Right atrium auricular region (tissue), 2 donors: ENCODE results near the gene NDUFB5. TPM values are rescaled to one million over a fixed set of nuclear protein-coding genes. Genes with fewer than 3 reads are reported as not detected.

Experiments used
- DNase-seq: peaks from one replicate; pipeline ENCODE4 v3.0.0-alpha.2; 2019; ENCODE audit warnings: low spot score
- H3K27ac ChIP-seq, 2 donors: fragments of 200-600 bp; sonication (generic); 1 replicate in 1 of 2; 2 replicates in 1 of 2; pipeline ENCODE4 v1.5.1; 2016 to 2019
- H3K27me3 ChIP-seq, 2 donors: fragments of 200-600 bp; sonication (generic); one replicate each; pipeline versions ENCODE4 v1.5.1 to v1.6.0; 2017 to 2019
- H3K36me3 ChIP-seq: fragments of 200-600 bp; sonication (generic); one replicate; pipeline ENCODE4 v1.5.1; 2016
- H3K4me1 ChIP-seq, 2 donors: fragments of 200-600 bp; sonication (generic); one replicate each; pipeline versions ENCODE4 v1.5.1 to v1.6.0; 2017 to 2019
- H3K4me3 ChIP-seq, 2 donors: fragments of 200-600 bp; sonication (generic); 1 replicate in 1 of 2; 2 replicates in 1 of 2; pipeline ENCODE4 v1.5.1; 2017 to 2019; ENCODE audit warnings: mild to moderate bottlenecking in 1 of 2, moderate library complexity in 1 of 2
- H3K9me3 ChIP-seq, 2 donors: fragments of 200-600 bp; sonication (generic); one replicate each; pipeline ENCODE4 v1.5.1; 2019
- CTCF ChIP-seq, 2 donors: fragments of 200-600 bp; sonication (generic); IDR thresholded peaks; one replicate each; pipeline ENCODE4 v1.5.1; 2019; ENCODE audit warnings: antibody characterized with exemption in 2 of 2
- total RNA-seq, 2 donors: library from RNA; depleted of rRNA; stranded (reverse); fragments of >200 nt; gene quantifications; one replicate each; pipeline ENCODE4 v1.1.0, GENCODE V29; 2016

Gene NDUFB5
- total RNA-seq, 2 donors from 2014 or later: 142 to 304 TPM

GRCh38 chr3:179565496-179565895, 39.1 kb upstream of the NDUFB5 start:
- Histone ChIP-seq H3K27me3 (no peaks in the 10 kb centered on the region), H3K36me3 (peaks cover 8% of the 10 kb centered on the region), H3K9me3 (no peaks in the 10 kb centered on the region), H3K27ac (no peak overlapping the region), H3K4me3 (no peak overlapping the region), H3K4me1 (peaks cover 0 to 16% of the 10 kb centered on the region in 2 donors)
- DNase-seq: no peak
- TF ChIP-seq CTCF (IDR thresholded peaks at IDR 0.05): no peak

GRCh38 chr3:179580992-179581391, 23.6 kb upstream of the NDUFB5 start:
- Histone ChIP-seq H3K4me3 (no peak overlapping the region), H3K27me3 (no peaks in the 10 kb centered on the region), H3K27ac (no peak overlapping the region), H3K36me3 (peaks cover 57% of the 10 kb centered on the region), H3K4me1 (no peaks in the 10 kb centered on the region), H3K9me3 (no peaks in the 10 kb centered on the region)
- DNase-seq: no peak
- no peak for TF ChIP-seq CTCF (IDR thresholded peaks at IDR 0.05)

- no peak for TF ChIP-seq CTCF (IDR thresholded peaks at IDR 0.05)
- Histone ChIP-seq H3K27me3 (no peaks in the 10 kb centered on the region), H3K4me1 (no peaks in the 10 kb centered on the region), H3K4me3 (no peak overlapping the region), H3K36me3 (peaks cover 72% of the 10 kb centered on the region), H3K27ac (no peak overlapping the region), H3K9me3 (no peaks in the 10 kb centered on the region)
- no peak for DNase-seq
Observed at GRCh38 chr3:179589143-179589542, 15.5 kb upstream of the NDUFB5 start.

GRCh38 chr3:179590669-179591068, 13.9 kb upstream of the NDUFB5 start:
- H3K4me1 ChIP-seq: no peaks in the 10 kb centered on the region
- H3K9me3 ChIP-seq: no peaks in the 10 kb centered on the region
- H3K36me3 ChIP-seq: peaks cover 82% of the 10 kb centered on the region
- H3K4me3 ChIP-seq: no peak overlapping the region
- H3K27ac ChIP-seq: no peak overlapping the region
- no peaks in the 10 kb centered on the region for H3K27me3 ChIP-seq
- TF ChIP-seq CTCF (IDR thresholded peaks at IDR 0.05): no peak
- no peak for DNase-seq

GRCh38 chr3:179591313-179591712, 13.3 kb upstream of the NDUFB5 start:
- Histone ChIP-seq H3K27me3 (no peaks in the 10 kb centered on the region), H3K27ac (no peak overlapping the region), H3K4me3 (no peak overlapping the region), H3K9me3 (no peaks in the 10 kb centered on the region), H3K4me1 (no peaks in the 10 kb centered on the region), H3K36me3 (peaks cover 85% of the 10 kb centered on the region)
- no peak for DNase-seq
- TF ChIP-seq CTCF (IDR thresholded peaks at IDR 0.05): no peak

GRCh38 chr3:179599531-179599930, 5.1 kb upstream of the NDUFB5 start:
- H3K4me3 ChIP-seq: no peak overlapping the region
- DNase-seq: no peak
- TF ChIP-seq CTCF (IDR thresholded peaks at IDR 0.05): no peak
- H3K9me3 ChIP-seq: no peaks in the 10 kb centered on the region
- peaks cover 67% of the 10 kb centered on the region for H3K36me3 ChIP-seq
- peaks cover 0 to 12% of the 10 kb centered on the region in 2 donors for H3K4me1 ChIP-seq
- H3K27ac ChIP-seq: no peak overlapping the region
- no peaks in the 10 kb centered on the region for H3K27me3 ChIP-seq
